Esophagus squamous epithelium (tissue), 5 donors: ENCODE results near the gene CEP85L. TPM values are rescaled to one million over a fixed set of nuclear protein-coding genes. Genes with fewer than 3 reads are reported as not detected.

ENCODE experiments used
- DNase-seq: peaks from one replicate; lab custom pipeline; 2025; lab: John Stamatoyannopoulos, UW
- H3K27ac ChIP-seq, 4 donors: fragments of 200-600 bp; sonication (generic); one replicate each; pipeline ENCODE4 v1.5.1; 2016 to 2019; ENCODE audit warnings: mild to moderate bottlenecking in 1 of 4
- H3K27me3 ChIP-seq, 4 donors: fragments of 200-600 bp; sonication (generic); 1 replicate in 3 of 4; 2 replicates in 1 of 4; pipeline versions ENCODE4 v1.5.1 to v1.6.0; 2017 to 2021; ENCODE audit warnings: antibody characterized with exemption in 1 of 4
- H3K36me3 ChIP-seq, 3 donors: fragments of 200-600 bp; sonication (generic); one replicate each; pipeline ENCODE4 v1.5.1; 2016 to 2019
- H3K4me1 ChIP-seq, 3 donors: fragments of 200-600 bp; sonication (generic); one replicate each; pipeline ENCODE4 v1.5.1; 2017 to 2019
- H3K4me3 ChIP-seq, 4 donors: fragments of 200-600 bp; sonication (generic); 1 replicate in 3 of 4; 2 replicates in 1 of 4; pipeline ENCODE4 v1.5.1; 2016 to 2019; ENCODE audit warnings: mild to moderate bottlenecking in 2 of 4, moderate library complexity in 1 of 4
- H3K9me3 ChIP-seq, 3 donors: fragments of 200-600 bp; sonication (generic); one replicate each; pipeline ENCODE4 v1.5.1; 2016 to 2019
- POLR2A ChIP-seq, 4 donors: fragments of 450-650 bp; IDR thresholded peaks; one replicate each; pipeline ENCODE4 v1.6.1; 2017; ENCODE audit warnings: antibody characterized with exemption in 4 of 4, mild to moderate bottlenecking in 4 of 4, moderate library complexity in 3 of 4
- WGBS, 2 donors: methylation state at CpG; one replicate each; pipeline ENCODE4 v1.1.5; 2018; 5-methylcytosine and 5-hydroxymethylcytosine counted together
- intact Hi-C: fragments of 100-400 bp; cut with DNase I; formaldehyde crosslinking; loops from one replicate; pipeline ENCODE4 v1.15.0; 2022
- total RNA-seq, 4 donors: library from RNA; depleted of rRNA; stranded (reverse); fragments of >200 nt; gene quantifications; one replicate each; pipeline ENCODE4 v1.1.0, GENCODE V29; 2016
- TF ChIP-seq, protein P1 (sequence below), 6 experiments: fragments of 450-650 bp in 4 of 6; fragments of 200-600 bp in 2 of 6; sonication (generic) in 2 of 6; IDR thresholded peaks; one replicate each; pipeline ENCODE4 v1.5.1; 2016 to 2019; ENCODE audit warnings: antibody characterized with exemption in 6 of 6, mild to moderate bottlenecking in 4 of 6, moderate library complexity in 4 of 6
- donor health status: DM: yes; HTN: yes; CAD: no.

CEP85L gene
- total RNA-seq, 4 donors from 2014 or later = 1.3 to 9.2 (median 5.3) TPM

GRCh38 chr6:118505656-118506055, 145.7 kb downstream of the CEP85L start:
- intact Hi-C loops = loop anchor here (10.0 kb wide), 1 partner anchor 221 kb away; no protein-coding TSS in a partner anchor
- H3K36me3 ChIP-seq = peaks cover 0 to 11% (median 0%) of the 10 kb centered on the region in 3 donors
- WGBS, 2 donors = 90 to 91% methylated on average over 2 of the region's 2 CpGs
- no peaks in the 10 kb centered on the region for H3K27me3 ChIP-seq
- no peaks in the 10 kb centered on the region for H3K4me1 ChIP-seq
- TF ChIP-seq, protein P1, sequence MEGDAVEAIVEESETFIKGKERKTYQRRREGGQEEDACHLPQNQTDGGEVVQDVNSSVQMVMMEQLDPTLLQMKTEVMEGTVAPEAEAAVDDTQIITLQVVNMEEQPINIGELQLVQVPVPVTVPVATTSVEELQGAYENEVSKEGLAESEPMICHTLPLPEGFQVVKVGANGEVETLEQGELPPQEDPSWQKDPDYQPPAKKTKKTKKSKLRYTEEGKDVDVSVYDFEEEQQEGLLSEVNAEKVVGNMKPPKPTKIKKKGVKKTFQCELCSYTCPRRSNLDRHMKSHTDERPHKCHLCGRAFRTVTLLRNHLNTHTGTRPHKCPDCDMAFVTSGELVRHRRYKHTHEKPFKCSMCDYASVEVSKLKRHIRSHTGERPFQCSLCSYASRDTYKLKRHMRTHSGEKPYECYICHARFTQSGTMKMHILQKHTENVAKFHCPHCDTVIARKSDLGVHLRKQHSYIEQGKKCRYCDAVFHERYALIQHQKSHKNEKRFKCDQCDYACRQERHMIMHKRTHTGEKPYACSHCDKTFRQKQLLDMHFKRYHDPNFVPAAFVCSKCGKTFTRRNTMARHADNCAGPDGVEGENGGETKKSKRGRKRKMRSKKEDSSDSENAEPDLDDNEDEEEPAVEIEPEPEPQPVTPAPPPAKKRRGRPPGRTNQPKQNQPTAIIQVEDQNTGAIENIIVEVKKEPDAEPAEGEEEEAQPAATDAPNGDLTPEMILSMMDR (IDR thresholded peaks at IDR 0.05) = no peak
- no peak for TF ChIP-seq POLR2A (IDR thresholded peaks at IDR 0.05)
- no peak overlapping the region for H3K27ac ChIP-seq
- no peak overlapping the region for H3K4me3 ChIP-seq
- no peak for DNase-seq
- H3K9me3 ChIP-seq = no peaks in the 10 kb centered on the region

DNA sequence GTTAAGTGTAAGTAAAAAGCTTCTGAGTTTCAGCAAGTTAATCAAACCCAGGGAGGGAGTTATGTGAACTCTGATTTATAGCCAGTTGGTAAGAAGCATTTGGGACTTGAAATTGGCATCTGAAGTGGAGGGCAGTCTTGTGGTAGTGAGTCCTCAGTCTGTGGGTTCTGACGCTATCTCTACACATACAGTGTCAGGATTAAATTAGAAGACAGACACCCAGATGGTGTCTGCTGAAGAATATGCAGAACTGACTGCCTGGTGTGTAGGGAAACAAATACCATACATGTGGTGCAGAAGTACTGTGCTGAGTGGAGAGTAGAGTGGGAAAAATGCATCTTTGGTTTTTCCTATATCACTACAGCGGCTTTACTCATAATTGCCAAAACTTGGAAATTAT, 146.8 kb downstream of the CEP85L start:
- Histone ChIP-seq H3K4me1 (no peaks in the 10 kb centered on the region), H3K9me3 (no peaks in the 10 kb centered on the region), H3K36me3 (peaks cover 0 to 11% (median 0%) of the 10 kb centered on the region in 3 donors), H3K4me3 (no peak overlapping the region), H3K27ac (no peak overlapping the region), H3K27me3 (no peaks in the 10 kb centered on the region)
- DNase-seq = no peak
- WGBS, 2 donors = 94 to 100% methylated on average over 2 of the region's 2 CpGs
- intact Hi-C loops = loop anchor here (10.0 kb wide), 1 partner anchor 220 kb away; no protein-coding TSS in a partner anchor
- TF ChIP-seq POLR2A (IDR thresholded peaks at IDR 0.05) = no peak
- TF ChIP-seq, protein P1 (IDR thresholded peaks at IDR 0.05) = no peak

DNA sequence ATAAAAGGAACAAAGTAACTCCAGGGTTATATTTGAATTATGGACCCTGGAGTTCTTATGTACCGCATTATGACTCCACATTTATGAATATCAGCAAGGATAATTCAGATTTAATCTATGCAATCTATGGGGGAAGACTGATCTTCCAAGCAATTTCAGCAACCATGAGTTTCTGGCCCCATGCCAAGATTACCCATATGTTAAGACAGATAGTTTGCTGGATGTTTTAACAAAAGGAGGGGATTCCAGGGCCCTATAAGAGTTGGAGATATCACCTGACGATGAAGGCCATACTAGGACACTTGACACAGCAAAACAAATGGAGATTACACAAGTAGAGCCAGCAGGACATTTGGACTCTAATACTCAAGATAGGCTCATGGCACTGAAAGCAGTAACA, 149.2 kb downstream of the CEP85L start:
- no peaks in the 10 kb centered on the region for H3K4me1 ChIP-seq
- intact Hi-C loops = loop anchor here (10.0 kb wide), 1 partner anchor 217 kb away; no protein-coding TSS in a partner anchor
- TF ChIP-seq, protein P1 (IDR thresholded peaks at IDR 0.05) = no peak
- TF ChIP-seq POLR2A (IDR thresholded peaks at IDR 0.05) = no peak

GRCh38 chr6:118501765-118502164, 149.6 kb downstream of the CEP85L start:
- H3K9me3 ChIP-seq = no peaks in the 10 kb centered on the region
- H3K36me3 ChIP-seq = peaks cover 0 to 11% (median 0%) of the 10 kb centered on the region in 3 donors
- no peaks in the 10 kb centered on the region for H3K27me3 ChIP-seq
- H3K4me1 ChIP-seq = no peaks in the 10 kb centered on the region
- TF ChIP-seq POLR2A (IDR thresholded peaks at IDR 0.05) = no peak
- TF ChIP-seq, protein P1 (IDR thresholded peaks at IDR 0.05) = no peak
- H3K4me3 ChIP-seq = no peak overlapping the region
- H3K27ac ChIP-seq = no peak overlapping the region
- DNase-seq = no peak
- WGBS, 2 donors = 79 to 89% methylated on average over 1 of the region's 1 CpG
- intact Hi-C loops = loop anchor here (10.0 kb wide), 1 partner anchor 217 kb away; no protein-coding TSS in a partner anchor

More for the DNA sequence above, 149.2 kb downstream of the CEP85L start:
- no peaks in the 10 kb centered on the region for H3K27me3 ChIP-seq
- H3K4me3 ChIP-seq = no peak overlapping the region
- H3K27ac ChIP-seq = no peak overlapping the region
- DNase-seq = no peak
- H3K9me3 ChIP-seq = no peaks in the 10 kb centered on the region
- 50 to 51% methylated on average over 2 of the region's 2 CpGs for WGBS, 2 donors
- H3K36me3 ChIP-seq = peaks cover 0 to 11% (median 0%) of the 10 kb centered on the region in 3 donors

GRCh38 chr6:118501099-118501498, 150.3 kb downstream of the CEP85L start:
- DNase-seq = no peak
- no peaks in the 10 kb centered on the region for H3K9me3 ChIP-seq
- H3K36me3 ChIP-seq = peaks cover 0 to 11% (median 0%) of the 10 kb centered on the region in 3 donors
- no peak overlapping the region for H3K4me3 ChIP-seq
- TF ChIP-seq POLR2A (IDR thresholded peaks at IDR 0.05) = no peak
- TF ChIP-seq, protein P1 (IDR thresholded peaks at IDR 0.05) = no peak
- 83 to 94% methylated on average over 2 to 4 of the region's 5 CpGs for WGBS, 2 donors
- intact Hi-C loops = loop anchor here (10.0 kb wide), 1 partner anchor 216 kb away; no protein-coding TSS in a partner anchor
- no peaks in the 10 kb centered on the region for H3K4me1 ChIP-seq
- no peaks in the 10 kb centered on the region for H3K27me3 ChIP-seq
- H3K27ac ChIP-seq = no peak overlapping the region
